ENCODE data around the gene GLT6D1.

DNA sequence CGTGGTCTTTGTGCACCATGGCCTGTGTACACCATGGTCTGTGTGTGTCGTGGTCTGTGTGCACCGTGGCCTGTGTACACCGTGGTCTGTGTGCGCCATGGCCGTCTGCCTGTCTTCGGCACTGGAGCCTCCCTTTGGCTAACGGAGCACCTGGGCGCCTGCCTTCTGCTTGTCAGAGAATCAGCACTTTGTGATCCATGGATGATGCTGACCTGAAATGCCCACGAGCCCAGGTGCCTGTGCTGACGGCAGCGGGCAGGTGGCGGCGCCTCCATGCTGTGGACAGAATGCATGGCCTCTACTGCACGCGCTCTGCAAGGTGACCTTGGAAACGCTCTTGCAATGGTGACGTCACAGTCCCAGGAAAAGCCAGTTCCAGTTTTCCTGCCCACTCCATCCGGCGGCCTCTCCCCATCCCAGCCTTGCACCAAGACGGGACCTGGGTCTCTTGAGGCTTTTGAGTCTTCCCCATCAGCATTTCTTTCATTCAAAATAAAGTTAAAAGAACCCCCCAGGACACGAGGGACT is 38.4 kb upstream of the GLT6D1 start:
- TF ChIP-seq, protein P1, sequence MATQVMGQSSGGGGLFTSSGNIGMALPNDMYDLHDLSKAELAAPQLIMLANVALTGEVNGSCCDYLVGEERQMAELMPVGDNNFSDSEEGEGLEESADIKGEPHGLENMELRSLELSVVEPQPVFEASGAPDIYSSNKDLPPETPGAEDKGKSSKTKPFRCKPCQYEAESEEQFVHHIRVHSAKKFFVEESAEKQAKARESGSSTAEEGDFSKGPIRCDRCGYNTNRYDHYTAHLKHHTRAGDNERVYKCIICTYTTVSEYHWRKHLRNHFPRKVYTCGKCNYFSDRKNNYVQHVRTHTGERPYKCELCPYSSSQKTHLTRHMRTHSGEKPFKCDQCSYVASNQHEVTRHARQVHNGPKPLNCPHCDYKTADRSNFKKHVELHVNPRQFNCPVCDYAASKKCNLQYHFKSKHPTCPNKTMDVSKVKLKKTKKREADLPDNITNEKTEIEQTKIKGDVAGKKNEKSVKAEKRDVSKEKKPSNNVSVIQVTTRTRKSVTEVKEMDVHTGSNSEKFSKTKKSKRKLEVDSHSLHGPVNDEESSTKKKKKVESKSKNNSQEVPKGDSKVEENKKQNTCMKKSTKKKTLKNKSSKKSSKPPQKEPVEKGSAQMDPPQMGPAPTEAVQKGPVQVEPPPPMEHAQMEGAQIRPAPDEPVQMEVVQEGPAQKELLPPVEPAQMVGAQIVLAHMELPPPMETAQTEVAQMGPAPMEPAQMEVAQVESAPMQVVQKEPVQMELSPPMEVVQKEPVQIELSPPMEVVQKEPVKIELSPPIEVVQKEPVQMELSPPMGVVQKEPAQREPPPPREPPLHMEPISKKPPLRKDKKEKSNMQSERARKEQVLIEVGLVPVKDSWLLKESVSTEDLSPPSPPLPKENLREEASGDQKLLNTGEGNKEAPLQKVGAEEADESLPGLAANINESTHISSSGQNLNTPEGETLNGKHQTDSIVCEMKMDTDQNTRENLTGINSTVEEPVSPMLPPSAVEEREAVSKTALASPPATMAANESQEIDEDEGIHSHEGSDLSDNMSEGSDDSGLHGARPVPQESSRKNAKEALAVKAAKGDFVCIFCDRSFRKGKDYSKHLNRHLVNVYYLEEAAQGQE (IDR thresholded peaks at IDR 0.05; ENCODE audit: insufficient replicate concordance, low read depth), result no peak
- TF ChIP-seq, protein P2, sequence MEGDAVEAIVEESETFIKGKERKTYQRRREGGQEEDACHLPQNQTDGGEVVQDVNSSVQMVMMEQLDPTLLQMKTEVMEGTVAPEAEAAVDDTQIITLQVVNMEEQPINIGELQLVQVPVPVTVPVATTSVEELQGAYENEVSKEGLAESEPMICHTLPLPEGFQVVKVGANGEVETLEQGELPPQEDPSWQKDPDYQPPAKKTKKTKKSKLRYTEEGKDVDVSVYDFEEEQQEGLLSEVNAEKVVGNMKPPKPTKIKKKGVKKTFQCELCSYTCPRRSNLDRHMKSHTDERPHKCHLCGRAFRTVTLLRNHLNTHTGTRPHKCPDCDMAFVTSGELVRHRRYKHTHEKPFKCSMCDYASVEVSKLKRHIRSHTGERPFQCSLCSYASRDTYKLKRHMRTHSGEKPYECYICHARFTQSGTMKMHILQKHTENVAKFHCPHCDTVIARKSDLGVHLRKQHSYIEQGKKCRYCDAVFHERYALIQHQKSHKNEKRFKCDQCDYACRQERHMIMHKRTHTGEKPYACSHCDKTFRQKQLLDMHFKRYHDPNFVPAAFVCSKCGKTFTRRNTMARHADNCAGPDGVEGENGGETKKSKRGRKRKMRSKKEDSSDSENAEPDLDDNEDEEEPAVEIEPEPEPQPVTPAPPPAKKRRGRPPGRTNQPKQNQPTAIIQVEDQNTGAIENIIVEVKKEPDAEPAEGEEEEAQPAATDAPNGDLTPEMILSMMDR (IDR thresholded peaks at IDR 0.05; ENCODE audit: insufficient read depth, low read length), result no peak
- TF ChIP-seq POLR2AphosphoS5 (IDR thresholded peaks at IDR 0.05; ENCODE audit: low read depth), result no peak
- TF ChIP-seq SPI1 (IDR thresholded peaks at IDR 0.05; ENCODE audit: borderline replicate concordance, low read depth), result no peak
- TF ChIP-seq GABPA (IDR thresholded peaks at IDR 0.05; ENCODE audit: low read depth), result no peak
